ENCODE results near the gene REL.

Gene REL

GRCh38 chr2:60963190-60963589 lies 81.8 kb downstream of the REL start:
- no peak overlapping the region for H3K27ac ChIP-seq (ENCODE audit: extremely low read depth, low read depth, low read length)
- no peaks in the 10 kb centered on the region for H3K9me3 ChIP-seq (ENCODE audit: control insufficient read depth, insufficient read depth, low read depth, low read length)
- ChIA-PET POLR2A (no interaction called here), CTCF (no interaction called here)
- H3K36me3 ChIP-seq (ENCODE audit: control insufficient read depth in 2 of 2, insufficient read depth in 1 of 2, low read length in 2 of 2) = no peaks in the 10 kb centered on the region
- no peak overlapping the region for H3K4me3 ChIP-seq (ENCODE audit: low read depth, low read length)
- TF ChIP-seq ZNF629 (tag by site-specific recombination; IDR thresholded peaks at IDR 0.05) (no peak), MEIS1 (CRISPR knock-in tag; IDR thresholded peaks at IDR 0.05; ENCODE audit: borderline replicate concordance) (no peak)
- H3K4me1 ChIP-seq (ENCODE audit: control insufficient read depth, insufficient read depth, low read length) = no peaks in the 10 kb centered on the region

- no peak overlapping the region for H3K27ac ChIP-seq (ENCODE audit: extremely low read depth, low read depth, low read length)
- no peak overlapping the region for H3K4me3 ChIP-seq (ENCODE audit: low read depth, low read length)
- TF ChIP-seq ZNF529 (tag by site-specific recombination; IDR thresholded peaks at IDR 0.05; ENCODE audit: insufficient replicate concordance) (no peak), ZBTB11 (tag by site-specific recombination; conservative IDR thresholded peaks at IDR 0.05; ENCODE audit: low read depth) (no peak)
- CTCF ChIA-PET = interaction anchor here (0.6 to 1.8 kb wide), 2 partner anchors 34 to 161 kb away, joined by 3 to 6 read pairs; no protein-coding TSS in a partner anchor
- H3K36me3 ChIP-seq (ENCODE audit: control insufficient read depth in 2 of 2, insufficient read depth in 1 of 2, low read length in 2 of 2) = no peaks in the 10 kb centered on the region
- no peaks in the 10 kb centered on the region for H3K4me1 ChIP-seq (ENCODE audit: control insufficient read depth, insufficient read depth, low read length)
- H3K9me3 ChIP-seq (ENCODE audit: control insufficient read depth, insufficient read depth, low read depth, low read length) = no peaks in the 10 kb centered on the region
- POLR2A ChIA-PET = no interaction called here
Measured at GRCh38 chr2:60964651-60965498, 83.5 kb downstream of the REL start.

DNA sequence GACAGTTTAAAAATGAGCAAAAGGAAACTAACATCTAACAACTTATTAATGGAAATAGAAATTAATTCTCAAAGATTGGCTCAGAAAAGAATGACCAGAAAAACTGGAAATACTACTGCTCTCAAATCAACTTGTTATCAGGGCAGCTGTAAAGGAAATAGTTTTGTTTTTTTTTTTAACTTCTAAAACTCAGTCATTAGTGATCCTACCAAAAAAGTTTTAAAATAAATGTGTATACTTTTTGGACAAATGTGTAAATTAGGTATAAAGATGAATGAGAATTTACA lies 84.1 kb downstream of the REL start:
- ChIA-PET CTCF (no interaction called here), POLR2A (no interaction called here)
- no peak overlapping the region for H3K27ac ChIP-seq (ENCODE audit: extremely low read depth, low read depth, low read length)

DNA sequence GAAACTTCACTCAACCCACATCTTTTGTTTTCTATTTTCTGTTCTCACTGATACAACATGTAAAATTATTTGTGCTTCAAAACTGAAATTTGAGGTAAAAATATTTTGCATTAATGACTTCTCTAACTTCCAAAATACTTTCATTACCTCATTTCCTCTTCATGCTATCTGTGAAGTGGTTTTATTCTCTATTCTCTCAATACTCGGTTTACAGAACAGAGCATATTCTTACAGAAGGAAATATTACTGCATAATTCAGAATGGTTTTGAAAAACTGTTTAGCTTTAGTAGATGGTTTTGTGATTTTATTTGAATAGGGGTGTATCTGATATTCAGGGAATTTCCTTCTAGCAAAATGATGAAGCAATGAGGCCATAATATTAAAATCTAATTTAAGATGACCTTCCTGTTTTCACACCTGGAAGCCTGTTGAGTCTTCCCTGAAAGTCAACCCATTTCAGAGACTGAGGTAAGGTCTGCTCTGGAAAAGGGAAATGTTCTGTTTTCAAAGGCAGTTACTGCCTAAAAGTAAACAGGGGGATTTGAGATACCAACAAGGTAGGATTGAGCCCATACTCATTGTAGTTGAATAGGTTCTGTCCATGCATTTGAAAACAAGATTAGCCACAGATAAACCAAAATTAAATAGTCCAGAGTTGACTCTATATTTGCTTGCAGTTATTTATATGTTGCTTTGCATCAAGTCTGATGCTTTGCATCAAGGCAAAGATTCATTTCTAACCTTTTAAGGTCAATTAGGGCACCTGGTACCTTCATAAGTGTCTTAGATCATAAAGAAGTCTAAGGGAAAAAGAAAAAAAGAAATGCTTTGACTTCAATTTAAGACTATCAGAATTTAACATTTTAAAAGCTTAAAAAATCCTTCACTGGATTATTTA lies 85.4 kb downstream of the REL start:
- H3K4me3 ChIP-seq (ENCODE audit: low read depth, low read length) = no peak overlapping the region
- ChIA-PET POLR2A (no interaction called here), CTCF (interaction anchor here (0.9 kb wide), 1 partner anchor 13 kb away, joined by 4 read pairs; no protein-coding TSS in a partner anchor)
- no peaks in the 10 kb centered on the region for H3K36me3 ChIP-seq (ENCODE audit: control insufficient read depth in 2 of 2, insufficient read depth in 1 of 2, low read length in 2 of 2)
- no peaks in the 10 kb centered on the region for H3K4me1 ChIP-seq (ENCODE audit: control insufficient read depth, insufficient read depth, low read length)
- H3K9me3 ChIP-seq (ENCODE audit: control insufficient read depth, insufficient read depth, low read depth, low read length) = no peaks in the 10 kb centered on the region
- H3K27ac ChIP-seq (ENCODE audit: extremely low read depth, low read depth, low read length) = no peak overlapping the region
- TF ChIP-seq ZNF354C (tag by site-specific recombination; IDR thresholded peaks at IDR 0.05; ENCODE audit: borderline replicate concordance, low read depth) (no peak), SP7 (tag by site-specific recombination; IDR thresholded peaks at IDR 0.05) (no peak), KLF7 (tag by site-specific recombination; IDR thresholded peaks at IDR 0.05; ENCODE audit: borderline replicate concordance) (no peak), PRDM10 (tag by site-specific recombination; IDR thresholded peaks at IDR 0.05) (no peak), ZNF670 (tag by site-specific recombination; IDR thresholded peaks at IDR 0.05; ENCODE audit: low read depth) (no peak), ZNF335 (tag by site-specific recombination; conservative IDR thresholded peaks at IDR 0.05) (no peak), ZFHX2 (tag by site-specific recombination; conservative IDR thresholded peaks at IDR 0.05) (no peak), ZNF521 (tag by site-specific recombination; IDR thresholded peaks at IDR 0.05) (no peak), ZIC2 (tag by site-specific recombination; IDR thresholded peaks at IDR 0.05) (no peak)

More for the DNA sequence above, 84.1 kb downstream of the REL start:
- TF ChIP-seq ZFP3 (tag by site-specific recombination; IDR thresholded peaks at IDR 0.05; ENCODE audit: low read depth) = no peak
- TF ChIP-seq PRDM1 (tag by site-specific recombination; IDR thresholded peaks at IDR 0.05) = no peak
- TF ChIP-seq ZSCAN5A (tag by site-specific recombination; IDR thresholded peaks at IDR 0.05) = no peak
- Histone ChIP-seq H3K4me1 (ENCODE audit: control insufficient read depth, insufficient read depth, low read length) (no peaks in the 10 kb centered on the region), H3K9me3 (ENCODE audit: control insufficient read depth, insufficient read depth, low read depth, low read length) (no peaks in the 10 kb centered on the region), H3K4me3 (ENCODE audit: low read depth, low read length) (no peak overlapping the region), H3K36me3 (ENCODE audit: control insufficient read depth in 2 of 2, insufficient read depth in 1 of 2, low read length in 2 of 2) (no peaks in the 10 kb centered on the region)

All from HEK293 (cell line).